Activated CD8-positive, alpha-beta T cell treated with anti-CD3 and anti-CD28 coated beads for 36 hours (primary cell): Measurements from ENCODE around the gene CTBP2. TPM values are rescaled to one million over a fixed set of nuclear protein-coding genes. Genes with fewer than 3 reads are reported as not detected.

Source experiments
- ATAC-seq: fragments of 200-7000 bp; cut with Tn5 transposase; one replicate; pipeline ENCODE4 v1.10.0; 2021; ENCODE audit warnings: mild to moderate bottlenecking, moderate library complexity
- CTCF ChIA-PET: fragments of 350-600 bp; sonication (Branson Sonifier 250); formaldehyde crosslinking; loops from one replicate; lab custom pipeline; 2021; ENCODE audit warnings: antibody characterized with exemption; lab: Charles Lee
- POLR2A ChIA-PET: fragments of 350-600 bp; sonication (Branson Sonifier 250); formaldehyde crosslinking; loops from one replicate; lab custom pipeline; 2021; ENCODE audit warnings: antibody characterized with exemption; lab: Charles Lee
- DNase-seq: peaks from one replicate; pipeline ENCODE4 v3.0.0-alpha.2; 2020
- H3K27ac Mint-ChIP-seq: one replicate; pipeline ENCODE4 v1.8.0; 2021; ENCODE audit warnings: mild to moderate bottlenecking, mixed read lengths
- H3K27me3 Mint-ChIP-seq: one replicate; pipeline ENCODE4 v1.8.0; 2021; ENCODE audit warnings: mixed read lengths
- H3K36me3 Mint-ChIP-seq: one replicate; pipeline ENCODE4 v1.8.0; 2021; ENCODE audit warnings: low read depth, mixed read lengths
- H3K4me1 Mint-ChIP-seq: one replicate; pipeline ENCODE4 v1.8.0; 2021; ENCODE audit warnings: low read depth, mixed read lengths
- H3K4me3 Mint-ChIP-seq: one replicate; pipeline ENCODE4 v1.8.0; 2021; ENCODE audit warnings: mild to moderate bottlenecking, moderate library complexity, mixed read lengths
- H3K9me3 Mint-ChIP-seq: one replicate; pipeline ENCODE4 v1.8.0; 2021; ENCODE audit warnings: mixed read lengths
- intact Hi-C: fragments of 100-400 bp; cut with micrococcal nuclease; formaldehyde crosslinking; loops from one replicate; pipeline ENCODE4 v1.10.0; 2022
- total RNA-seq, 2 experiments: library from RNA; stranded (reverse); gene quantifications; one replicate each; pipeline ENCODE4 v1.2.3, GENCODE V29; 2021
- TF ChIP-seq, protein P1 (sequence below): fragments of 200-600 bp; IDR thresholded peaks from one replicate; pipeline ENCODE4 v1.8.0; 2022; ENCODE audit warnings: antibody characterized with exemption, mild to moderate bottlenecking

The CTBP2 gene
- total RNA-seq, 2 experiments from 2014 or later: 0.60 to 0.88 TPM

DNA sequence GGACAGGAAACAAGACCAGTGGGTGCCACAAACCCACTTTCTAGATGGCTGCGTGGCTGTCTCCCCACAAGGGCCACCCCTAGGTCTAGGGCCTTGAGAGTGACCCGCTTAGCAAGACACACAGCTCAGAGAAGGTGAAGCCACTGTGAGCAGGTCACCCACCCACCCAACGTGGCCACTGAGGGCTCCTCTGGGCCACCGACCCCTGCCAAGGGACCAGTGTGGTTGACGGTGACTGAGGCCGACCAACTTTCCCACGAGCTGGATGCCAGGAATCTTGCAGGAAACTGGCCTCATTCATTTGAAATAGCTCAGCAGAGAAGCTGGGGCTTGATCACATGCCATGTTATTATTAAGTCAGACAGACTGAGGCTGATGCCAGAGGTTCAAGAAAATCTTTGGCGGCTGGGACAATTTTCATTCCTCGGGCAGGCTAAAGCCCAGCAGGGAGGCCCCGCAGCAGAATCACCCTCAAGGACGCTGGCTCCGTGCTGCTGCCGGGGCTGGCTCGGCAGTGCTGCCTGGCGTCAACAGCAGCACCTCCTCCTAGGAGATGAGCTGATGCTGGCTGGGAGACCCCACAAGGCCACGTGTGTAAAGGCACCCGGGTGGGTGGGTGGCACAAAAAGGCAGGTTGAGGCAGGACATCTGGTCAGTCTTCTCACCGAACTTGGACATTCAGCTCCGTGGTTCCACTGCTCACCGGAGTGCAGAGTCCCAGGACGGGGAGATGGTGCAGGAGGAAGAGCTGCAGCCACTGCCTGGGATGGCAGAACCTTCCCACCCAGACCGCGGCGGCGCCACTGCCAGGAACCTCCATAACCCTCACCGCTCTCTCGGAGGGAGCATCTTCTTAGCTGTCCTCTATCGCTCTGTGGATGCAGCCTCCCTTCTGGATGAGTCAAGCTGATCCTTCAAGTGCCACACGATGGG is 160.7 kb downstream of the CTBP2 start:
- no peaks in the 10 kb centered on the region for H3K36me3 Mint-ChIP-seq
- TF ChIP-seq, protein P1, sequence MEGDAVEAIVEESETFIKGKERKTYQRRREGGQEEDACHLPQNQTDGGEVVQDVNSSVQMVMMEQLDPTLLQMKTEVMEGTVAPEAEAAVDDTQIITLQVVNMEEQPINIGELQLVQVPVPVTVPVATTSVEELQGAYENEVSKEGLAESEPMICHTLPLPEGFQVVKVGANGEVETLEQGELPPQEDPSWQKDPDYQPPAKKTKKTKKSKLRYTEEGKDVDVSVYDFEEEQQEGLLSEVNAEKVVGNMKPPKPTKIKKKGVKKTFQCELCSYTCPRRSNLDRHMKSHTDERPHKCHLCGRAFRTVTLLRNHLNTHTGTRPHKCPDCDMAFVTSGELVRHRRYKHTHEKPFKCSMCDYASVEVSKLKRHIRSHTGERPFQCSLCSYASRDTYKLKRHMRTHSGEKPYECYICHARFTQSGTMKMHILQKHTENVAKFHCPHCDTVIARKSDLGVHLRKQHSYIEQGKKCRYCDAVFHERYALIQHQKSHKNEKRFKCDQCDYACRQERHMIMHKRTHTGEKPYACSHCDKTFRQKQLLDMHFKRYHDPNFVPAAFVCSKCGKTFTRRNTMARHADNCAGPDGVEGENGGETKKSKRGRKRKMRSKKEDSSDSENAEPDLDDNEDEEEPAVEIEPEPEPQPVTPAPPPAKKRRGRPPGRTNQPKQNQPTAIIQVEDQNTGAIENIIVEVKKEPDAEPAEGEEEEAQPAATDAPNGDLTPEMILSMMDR: no peak
- POLR2A ChIA-PET: interaction anchor here (1.2 kb wide), 1 partner anchor 92 kb away, joined by 4 read pairs; no protein-coding TSS in a partner anchor
- CTCF ChIA-PET: no interaction called here
- no peaks in the 10 kb centered on the region for H3K4me1 Mint-ChIP-seq
- intact Hi-C loops: no loop called here
- ATAC-seq: no peak
- no peak for DNase-seq
- no peak overlapping the region for H3K4me3 Mint-ChIP-seq
- no peak overlapping the region for H3K27ac Mint-ChIP-seq
- no peaks in the 10 kb centered on the region for H3K9me3 Mint-ChIP-seq
- H3K27me3 Mint-ChIP-seq: no peaks in the 10 kb centered on the region

DNA sequence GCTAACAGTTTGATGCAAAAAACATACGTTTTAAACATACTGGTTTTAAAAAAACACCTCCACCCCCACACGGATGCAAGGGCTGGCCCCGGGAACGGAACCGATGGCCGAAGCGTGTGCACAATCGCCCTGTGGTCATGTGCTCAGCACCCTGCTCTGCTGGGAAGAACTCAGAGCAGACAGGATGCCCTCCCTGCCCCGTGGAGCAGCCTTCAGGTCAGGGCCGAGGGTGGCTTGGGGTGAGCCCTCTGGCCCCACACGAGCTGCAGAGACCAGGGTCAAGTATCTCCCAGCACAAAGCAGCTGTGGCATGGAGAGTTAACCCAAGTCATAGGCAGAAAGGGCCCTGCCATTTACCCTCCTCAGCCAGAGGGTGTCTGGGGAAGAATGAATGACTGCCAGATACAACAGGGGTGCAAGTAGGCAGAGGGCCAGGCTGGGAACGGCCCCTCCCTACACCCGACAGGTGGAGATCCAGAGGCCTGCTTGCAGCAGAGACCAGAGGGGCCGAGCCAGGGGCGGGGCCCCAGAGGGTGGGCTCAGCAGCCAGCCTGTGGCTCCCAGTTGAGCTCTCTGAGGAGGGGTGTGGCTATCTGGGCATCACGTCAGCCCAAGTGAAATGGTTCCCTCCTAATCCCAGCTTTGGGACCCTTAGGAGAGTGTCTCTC is 161.6 kb downstream of the CTBP2 start:
- TF ChIP-seq, protein P1: no peak
- Mint-ChIP-seq H3K9me3 (no peaks in the 10 kb centered on the region), H3K27ac (no peak overlapping the region), H3K4me1 (no peaks in the 10 kb centered on the region), H3K27me3 (no peaks in the 10 kb centered on the region), H3K4me3 (no peak overlapping the region), H3K36me3 (no peaks in the 10 kb centered on the region)
- intact Hi-C loops: no loop called here
- CTCF ChIA-PET: no interaction called here
- no peak for DNase-seq
- POLR2A ChIA-PET: no interaction called here
- no peak for ATAC-seq

DNA sequence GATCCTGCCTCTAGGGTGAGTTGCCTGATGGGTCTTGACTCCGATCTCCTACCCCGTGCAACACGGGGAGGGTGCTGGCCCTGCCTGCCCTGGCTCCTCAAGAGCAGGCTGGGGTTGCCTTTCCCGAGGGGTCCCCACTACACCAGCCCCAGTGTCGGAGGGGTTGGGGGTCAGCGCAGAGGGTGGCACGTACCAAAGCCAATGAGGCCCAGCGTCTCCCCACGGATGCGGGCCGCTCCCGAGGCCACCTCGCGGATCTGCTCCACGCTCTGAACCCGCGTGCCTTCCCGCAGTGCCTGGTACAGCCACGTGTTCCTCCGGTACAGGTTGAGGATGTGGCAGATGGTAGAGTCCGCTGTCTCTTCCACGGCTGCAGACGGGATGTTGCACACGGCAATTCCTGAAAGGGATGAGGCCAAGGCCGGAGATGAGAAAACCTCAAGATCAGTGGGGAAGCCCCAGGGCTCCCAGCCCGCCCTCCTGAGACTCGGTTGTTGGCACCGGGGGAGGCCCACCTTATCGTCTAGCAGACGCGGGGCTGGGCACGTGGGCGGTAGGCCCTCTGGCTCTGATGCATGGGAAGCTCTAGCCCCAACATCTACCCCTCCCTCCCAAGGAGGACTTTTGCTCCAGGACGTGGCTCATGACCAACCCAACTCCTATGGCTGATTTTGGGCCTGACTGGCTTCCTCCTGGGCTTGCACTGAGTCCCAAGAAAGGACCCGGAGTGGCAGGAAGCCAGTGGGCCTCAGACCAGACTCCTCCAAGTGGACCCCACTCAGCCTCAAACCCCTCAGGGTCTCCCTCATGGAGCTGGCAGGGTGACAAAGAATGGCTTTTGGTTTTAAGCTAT is 162.4 kb downstream of the CTBP2 start:
- Mint-ChIP-seq H3K27ac (no peak overlapping the region), H3K36me3 (no peaks in the 10 kb centered on the region), H3K4me3 (no peak overlapping the region), H3K27me3 (no peaks in the 10 kb centered on the region), H3K9me3 (no peaks in the 10 kb centered on the region), H3K4me1 (no peaks in the 10 kb centered on the region)
- ChIA-PET POLR2A (no interaction called here), CTCF (no interaction called here)
- ATAC-seq (no peak), DNase-seq (no peak)
- TF ChIP-seq, protein P1: no peak
- intact Hi-C loops: no loop called here

DNA sequence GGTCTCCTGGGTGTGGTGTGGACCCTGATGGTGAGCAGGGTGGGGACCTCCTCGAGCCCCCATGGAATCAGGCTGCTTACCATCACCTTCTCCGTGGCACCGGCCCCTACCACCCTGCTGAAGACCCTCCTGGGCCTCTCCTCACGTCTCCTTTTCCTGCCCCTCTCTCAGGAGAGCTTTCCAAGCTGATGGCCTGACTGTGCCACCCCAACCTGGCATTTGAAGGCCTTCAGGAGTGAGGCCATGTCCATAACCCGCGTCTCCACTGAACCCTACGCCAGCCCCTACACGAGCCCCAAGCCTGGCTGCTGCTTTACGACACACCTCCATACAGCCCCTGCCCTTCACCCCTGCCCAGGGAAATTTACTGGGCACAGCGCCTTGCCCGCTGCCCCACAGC is 163.1 kb downstream of the CTBP2 start:
- Mint-ChIP-seq H3K27ac (no peak overlapping the region), H3K9me3 (no peaks in the 10 kb centered on the region), H3K36me3 (no peaks in the 10 kb centered on the region), H3K27me3 (no peaks in the 10 kb centered on the region), H3K4me3 (no peak overlapping the region), H3K4me1 (no peaks in the 10 kb centered on the region)
- ATAC-seq: no peak
- intact Hi-C loops: no loop called here
- ChIA-PET POLR2A (no interaction called here), CTCF (no interaction called here)
- no peak for DNase-seq
- TF ChIP-seq, protein P1: no peak
